Mononuclear cell (primary cell): Measurements from ENCODE around the gene CDCA8. TPM values are rescaled to one million over a fixed set of nuclear protein-coding genes. Genes with fewer than 3 reads are reported as not detected.

Experiments used
- H3K27me3 ChIP-seq: 2 replicates; pipeline ENCODE4 v1.6.0; 2011; ENCODE audit warnings: low read length, control low read depth; ENCODE audit not compliant: insufficient read depth
- H3K4me1 ChIP-seq: 2 replicates; pipeline ENCODE4 v1.5.1; 2011; ENCODE audit warnings: mild to moderate bottlenecking, low read length, control low read depth; ENCODE audit not compliant: insufficient read depth
- H3K4me3 ChIP-seq: 2 replicates; pipeline ENCODE4 v1.5.1; 2011; ENCODE audit warnings: mild to moderate bottlenecking, low read length, moderate library complexity
- H3K9me3 ChIP-seq: 2 replicates; pipeline ENCODE4 v1.5.1; 2011; ENCODE audit warnings: low read depth, mild to moderate bottlenecking, control low read depth, low read length
- total RNA-seq: library from RNA; depleted of rRNA; stranded (reverse); fragments of >200 nt; gene quantifications from one replicate; pipeline ENCODE4 v1.2.3, GENCODE V29; 2012

CDCA8 gene
- total RNA-seq, 1 donor: 0.31 TPM

DNA sequence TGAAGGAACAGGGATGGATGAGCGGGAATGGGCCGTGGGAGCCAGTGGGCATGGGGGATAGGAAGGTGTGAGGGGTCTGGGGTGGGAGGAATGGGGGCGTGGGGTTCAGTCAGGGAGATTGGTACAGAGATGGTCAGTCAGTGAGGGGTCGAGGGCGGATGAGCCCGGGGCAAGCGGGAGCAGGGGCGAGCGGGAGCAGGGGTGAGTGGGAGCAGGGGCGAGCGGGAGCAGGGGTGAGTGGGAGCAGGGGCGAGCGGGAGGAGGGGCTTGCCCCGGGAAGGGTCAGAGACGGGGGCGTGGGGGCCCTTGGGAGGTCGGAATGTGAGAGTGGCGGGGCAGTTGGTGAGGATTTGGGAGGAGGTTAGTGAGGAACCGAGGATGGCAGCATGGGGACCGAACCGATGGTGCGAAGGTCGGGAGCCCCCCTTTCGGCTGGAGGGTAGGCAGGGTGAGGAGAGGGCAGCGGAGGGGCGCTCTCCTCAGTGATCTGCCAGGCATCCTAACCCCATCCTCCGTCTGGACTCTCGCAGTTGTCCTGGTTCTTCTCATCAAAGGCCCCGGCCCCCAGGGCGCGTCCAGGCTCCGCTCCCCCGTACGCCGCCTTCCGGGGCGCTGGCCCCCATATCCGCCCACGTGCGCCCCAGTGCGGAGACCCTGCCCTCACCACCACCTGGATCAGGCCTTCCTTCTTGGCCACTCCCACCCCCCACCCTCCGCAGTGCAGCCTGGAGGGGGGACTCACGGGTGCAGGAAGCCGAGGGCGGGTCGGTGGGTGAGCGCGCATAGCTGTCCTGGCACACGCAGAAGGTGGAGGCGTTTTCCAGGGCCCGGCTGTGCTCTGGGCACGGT is 61.4 kb downstream of the CDCA8 start:
- Histone ChIP-seq H3K4me3 (no peak overlapping the region), H3K27me3 (peaks cover 40% of the 10 kb centered on the region), H3K9me3 (no peaks in the 10 kb centered on the region), H3K4me1 (no peaks in the 10 kb centered on the region)

- Histone ChIP-seq H3K9me3 (no peaks in the 10 kb centered on the region), H3K4me3 (no peak overlapping the region), H3K27me3 (peaks cover 49% of the 10 kb centered on the region), H3K4me1 (no peaks in the 10 kb centered on the region)
These were observed 63.0 kb downstream of the CDCA8 start for GRCh38 chr1:37755290-37755689.

- Histone ChIP-seq H3K27me3 (peaks cover 45% of the 10 kb centered on the region), H3K9me3 (no peaks in the 10 kb centered on the region), H3K4me1 (no peaks in the 10 kb centered on the region), H3K4me3 (no peak overlapping the region)
These were observed 63.7 kb downstream of the CDCA8 start for GRCh38 chr1:37755951-37756560.

Other genes with a start within 250 kb of the CDCA8 start
- gene ZC3H12A, start 217.9 kb upstream of the CDCA8 start, total RNA-seq: 160 TPM
- 65.3 TPM for gene MEAF6, start 177.8 kb upstream of the CDCA8 start, total RNA-seq
- 32.7 TPM for gene SNIP1, start 138.2 kb upstream of the CDCA8 start, total RNA-seq
- 0.21 TPM for gene DNALI1, start 135.6 kb upstream of the CDCA8 start, total RNA-seq
- 49.3 TPM for gene GNL2, start 96.6 kb upstream of the CDCA8 start, total RNA-seq
- not detected for gene RSPO1, start 57.6 kb upstream of the CDCA8 start, total RNA-seq
- gene EPHA10, start 72.6 kb downstream of the CDCA8 start, total RNA-seq: not detected
- gene MANEAL, start 101.3 kb downstream of the CDCA8 start, total RNA-seq: 0.42 TPM
- 8.5 TPM for gene C1orf122, start 115.3 kb downstream of the CDCA8 start, total RNA-seq
- gene YRDC, start 115.7 kb downstream of the CDCA8 start, total RNA-seq: 22.2 TPM
- 8.2 TPM for gene MTF1, start 167.1 kb downstream of the CDCA8 start, total RNA-seq